Fibroblast of mammary gland (primary cell): ENCODE data around the gene SWAP70.

Source experiments
- DNase-seq: peaks from one replicate; pipeline ENCODE4 v3.0.0-alpha.2; 2010; ENCODE audit warnings: low read depth
- H3K4me3 ChIP-seq: 2 replicates; pipeline ENCODE4 v1.5.1; 2011; ENCODE audit warnings: low read depth, mild to moderate bottlenecking, low read length, moderate library complexity; ENCODE audit not compliant: control insufficient read depth
- TF ChIP-seq, protein P1 (sequence below): conservative IDR thresholded peaks from 2 replicates; pipeline ENCODE4 v1.5.1; 2011; ENCODE audit warnings: low read depth, low read length, inconsistent platforms; ENCODE audit not compliant: control insufficient read depth, insufficient read depth

The SWAP70 gene

GRCh38 chr11:9646324-9646723 lies 17.6 kb upstream of the SWAP70 start:
- TF ChIP-seq, protein P1, sequence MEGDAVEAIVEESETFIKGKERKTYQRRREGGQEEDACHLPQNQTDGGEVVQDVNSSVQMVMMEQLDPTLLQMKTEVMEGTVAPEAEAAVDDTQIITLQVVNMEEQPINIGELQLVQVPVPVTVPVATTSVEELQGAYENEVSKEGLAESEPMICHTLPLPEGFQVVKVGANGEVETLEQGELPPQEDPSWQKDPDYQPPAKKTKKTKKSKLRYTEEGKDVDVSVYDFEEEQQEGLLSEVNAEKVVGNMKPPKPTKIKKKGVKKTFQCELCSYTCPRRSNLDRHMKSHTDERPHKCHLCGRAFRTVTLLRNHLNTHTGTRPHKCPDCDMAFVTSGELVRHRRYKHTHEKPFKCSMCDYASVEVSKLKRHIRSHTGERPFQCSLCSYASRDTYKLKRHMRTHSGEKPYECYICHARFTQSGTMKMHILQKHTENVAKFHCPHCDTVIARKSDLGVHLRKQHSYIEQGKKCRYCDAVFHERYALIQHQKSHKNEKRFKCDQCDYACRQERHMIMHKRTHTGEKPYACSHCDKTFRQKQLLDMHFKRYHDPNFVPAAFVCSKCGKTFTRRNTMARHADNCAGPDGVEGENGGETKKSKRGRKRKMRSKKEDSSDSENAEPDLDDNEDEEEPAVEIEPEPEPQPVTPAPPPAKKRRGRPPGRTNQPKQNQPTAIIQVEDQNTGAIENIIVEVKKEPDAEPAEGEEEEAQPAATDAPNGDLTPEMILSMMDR: no peak
- DNase-seq: no peak
- H3K4me3 ChIP-seq: no peak overlapping the region

GRCh38 chr11:9651481-9651880 lies 12.4 kb upstream of the SWAP70 start:
- TF ChIP-seq, protein P1: no peak
- no peak overlapping the region for H3K4me3 ChIP-seq
- no peak for DNase-seq

DNA sequence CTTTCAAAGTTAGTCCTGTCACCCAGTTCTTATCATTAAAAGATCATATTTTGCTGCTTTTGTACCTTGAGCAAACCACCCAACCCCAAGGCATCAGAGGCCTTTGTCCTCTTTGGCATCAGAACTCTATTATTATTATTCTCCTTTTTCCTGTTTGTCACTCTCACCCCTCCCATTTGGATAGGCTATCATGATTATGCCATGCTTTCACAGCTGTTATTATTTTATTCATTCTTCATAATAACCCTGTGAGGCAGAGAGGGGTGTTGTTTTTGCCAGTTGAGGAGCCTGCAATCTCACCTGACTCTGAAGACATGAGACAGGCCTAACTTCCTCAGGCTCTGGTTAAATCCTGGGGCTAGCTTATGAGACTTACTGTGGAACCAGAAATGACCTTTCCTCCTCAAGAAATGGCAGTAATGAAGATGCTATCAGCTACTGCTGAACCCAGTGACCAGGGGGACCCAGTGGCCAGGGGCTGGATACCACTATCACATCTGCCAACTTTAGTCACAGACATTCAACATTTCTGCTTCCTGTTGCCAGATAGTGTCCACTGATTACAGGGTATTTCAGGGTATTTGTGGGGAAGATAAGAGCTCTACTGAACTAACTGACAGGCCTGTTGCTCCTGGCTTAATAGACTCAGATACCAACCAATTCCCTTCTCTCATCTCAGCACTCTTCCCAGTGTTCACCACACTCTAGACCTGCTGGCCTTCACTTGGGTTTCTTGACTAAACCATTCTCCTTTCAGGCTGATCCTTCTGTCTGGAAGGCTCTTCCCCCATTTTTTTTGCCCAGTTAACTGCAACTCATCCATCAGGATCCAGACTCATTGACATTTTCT lies 11.8 kb upstream of the SWAP70 start:
- no peak for DNase-seq
- no peak overlapping the region for H3K4me3 ChIP-seq
- TF ChIP-seq, protein P1: no peak

DNA sequence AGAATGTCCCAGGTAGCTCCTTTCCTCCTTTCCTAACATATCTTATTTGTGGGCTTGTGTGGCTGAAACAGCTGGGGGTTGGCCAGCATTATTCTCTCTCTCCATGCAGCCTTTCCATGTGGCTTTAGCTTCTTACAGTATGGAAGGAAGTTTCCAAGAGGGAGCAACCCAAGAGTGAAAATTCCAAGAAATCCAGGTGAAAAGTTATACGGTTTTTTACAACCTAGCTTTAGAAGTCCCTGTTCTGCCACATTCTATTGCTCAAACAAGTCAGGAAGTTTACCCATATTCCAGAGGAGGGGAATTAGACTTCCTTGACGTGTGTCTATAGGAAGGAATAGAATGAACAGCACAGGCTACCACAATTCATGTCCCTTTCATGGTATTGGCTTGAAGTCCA lies 10.0 kb upstream of the SWAP70 start:
- no peak overlapping the region for H3K4me3 ChIP-seq
- TF ChIP-seq, protein P1: no peak
- DNase-seq: no peak

- DNase-seq: no peak
- no peak overlapping the region for H3K4me3 ChIP-seq
- TF ChIP-seq, protein P1: no peak
Measured at GRCh38 chr11:9656864-9657263, 7.0 kb upstream of the SWAP70 start.

DNA sequence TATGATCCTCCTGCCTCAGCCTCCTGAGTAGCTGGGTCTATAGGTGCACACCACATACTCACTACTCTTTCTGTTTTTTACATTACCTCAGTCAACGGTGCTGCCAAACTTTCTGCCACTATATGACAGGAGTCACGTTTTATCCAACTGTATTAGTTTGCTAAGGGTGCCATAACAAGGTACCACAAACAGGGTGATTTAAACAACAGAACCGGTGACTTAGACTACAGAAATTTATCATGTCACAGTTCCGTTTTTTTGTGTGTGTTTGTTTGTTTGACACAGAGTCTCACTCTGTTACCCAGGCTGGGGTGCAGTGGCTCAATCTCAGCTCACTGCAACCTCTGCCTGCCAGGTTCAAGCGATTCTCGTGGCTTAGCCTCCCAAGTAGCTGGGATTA lies 6.3 kb upstream of the SWAP70 start:
- TF ChIP-seq, protein P1: no peak
- no peak for DNase-seq
- no peak overlapping the region for H3K4me3 ChIP-seq
